CD1c-positive myeloid dendritic cell (primary cell): Measurements from ENCODE around the gene PDE4B.
"Not testable (repeated sequence)": the region's sequence is repeated elsewhere in the genome, so short reads cannot be mapped to it uniquely, and the experiment has no call there.

Experiments
- DNase-seq: peaks from one replicate; pipeline ENCODE4 v3.0.0-alpha.2; 2016; ENCODE audit errors: extremely low spot score

Gene PDE4B

GRCh38 chr1:66055092-66055491 is 262.4 kb downstream of the PDE4B start:
- DNase-seq = no peak

GRCh38 chr1:66057448-66057847 is 264.8 kb downstream of the PDE4B start:
- not testable (repeated sequence) for DNase-seq

GRCh38 chr1:66058558-66058957 is 265.9 kb downstream of the PDE4B start:
- DNase-seq = no peak

- not testable (repeated sequence) for DNase-seq
These were observed 274.5 kb downstream of the PDE4B start for GRCh38 chr1:66067219-66067618.

- no peak for DNase-seq
These were observed 277.5 kb downstream of the PDE4B start for GRCh38 chr1:66069976-66070876.

GRCh38 chr1:66073388-66073787 is 280.7 kb downstream of the PDE4B start:
- DNase-seq = no peak

GRCh38 chr1:66074147-66074546 is 281.5 kb downstream of the PDE4B start:
- DNase-seq = no peak

- no peak for DNase-seq
These were observed 285.7 kb downstream of the PDE4B start for GRCh38 chr1:66078412-66078811.

- no peak for DNase-seq
These were observed 290.3 kb downstream of the PDE4B start for GRCh38 chr1:66083003-66083402.

GRCh38 chr1:66084442-66084841 is 291.7 kb downstream of the PDE4B start:
- no peak for DNase-seq

- DNase-seq = no peak
These were observed 292.9 kb downstream of the PDE4B start for GRCh38 chr1:66085600-66085999.

- no peak for DNase-seq
These were observed 296.1 kb downstream of the PDE4B start for GRCh38 chr1:66088787-66089186.

GRCh38 chr1:66090859-66091457 is 298.3 kb downstream of the PDE4B start:
- DNase-seq = no peak

GRCh38 chr1:66095190-66095589 is 302.5 kb downstream of the PDE4B start:
- no peak for DNase-seq

GRCh38 chr1:66100959-66101358 is 308.3 kb downstream of the PDE4B start:
- DNase-seq = not testable (repeated sequence)

- not testable (repeated sequence) for DNase-seq
These were observed 311.4 kb downstream of the PDE4B start for GRCh38 chr1:66104076-66104475.

- DNase-seq = no peak
These were observed 315.9 kb downstream of the PDE4B start for GRCh38 chr1:66108624-66109023.

GRCh38 chr1:66112744-66113400 is 320.2 kb downstream of the PDE4B start:
- no peak for DNase-seq

GRCh38 chr1:66119148-66119547 is 326.5 kb downstream of the PDE4B start:
- DNase-seq = no peak

- DNase-seq = no peak
These were observed 332.0 kb downstream of the PDE4B start for GRCh38 chr1:66124670-66125069.

GRCh38 chr1:66128641-66129040 is 335.9 kb downstream of the PDE4B start:
- not testable (repeated sequence) for DNase-seq

- DNase-seq = no peak
These were observed 339.6 kb downstream of the PDE4B start for GRCh38 chr1:66132324-66132723.

- no peak for DNase-seq
These were observed 341.3 kb downstream of the PDE4B start for GRCh38 chr1:66134004-66134403.
